GM23248 (cell line): ENCODE results near the gene RPH3AL. TPM values are rescaled to one million over a fixed set of nuclear protein-coding genes. Genes with fewer than 3 reads are reported as not detected.

Source experiments
- DNase-seq: peaks from one replicate; pipeline ENCODE4 v3.0.0-alpha.2; 2015
- H2AFZ ChIP-seq: fragments of 200-600 bp; sonication (generic); 2 replicates; pipeline ENCODE4 v1.6.1; 2016; ENCODE audit warnings: antibody characterized with exemption
- H3F3A ChIP-seq: fragments of 200-600 bp; sonication (generic); 2 replicates; pipeline ENCODE4 v1.6.1; 2016; ENCODE audit warnings: mild to moderate bottlenecking, antibody characterized with exemption, mixed run types; ENCODE audit not compliant: insufficient read depth
- H3K27ac ChIP-seq: fragments of 200-600 bp; sonication (generic); 2 replicates; pipeline ENCODE4 v1.5.1; 2016; ENCODE audit warnings: mild to moderate bottlenecking
- H3K27me3 ChIP-seq: fragments of 200-600 bp; sonication (generic); replicated peaks from 2 replicates; pipeline ENCODE4 v1.6.1; 2016; ENCODE audit warnings: mild to moderate bottlenecking; ENCODE audit not compliant: insufficient read depth
- H3K36me3 ChIP-seq: fragments of 200-600 bp; sonication (generic); 2 replicates; pipeline ENCODE4 v1.6.1; 2016; ENCODE audit warnings: low read depth, mild to moderate bottlenecking
- H3K4me1 ChIP-seq: fragments of 200-600 bp; sonication (generic); 2 replicates; pipeline ENCODE4 v1.6.1; 2016; ENCODE audit warnings: mild to moderate bottlenecking; ENCODE audit not compliant: insufficient read depth
- H3K4me2 ChIP-seq: fragments of 200-600 bp; sonication (generic); one replicate; pipeline ENCODE4 v1.6.1; 2016; ENCODE audit warnings: mild to moderate bottlenecking; ENCODE audit not compliant: unreplicated experiment
- H3K4me3 ChIP-seq: fragments of 200-600 bp; sonication (generic); 2 replicates; pipeline ENCODE4 v1.5.1; 2016; ENCODE audit warnings: mild to moderate bottlenecking
- H3K79me2 ChIP-seq: fragments of 200-600 bp; sonication (generic); 2 replicates; pipeline ENCODE4 v1.6.1; 2016; ENCODE audit warnings: mild to moderate bottlenecking; ENCODE audit not compliant: insufficient read depth
- H3K9ac ChIP-seq: fragments of 200-600 bp; sonication (generic); 2 replicates; pipeline ENCODE4 v1.6.1; 2016; ENCODE audit warnings: mild to moderate bottlenecking
- H3K9me2 ChIP-seq: fragments of 200-600 bp; sonication (generic); 2 replicates; pipeline ENCODE4 v1.6.1; 2016; ENCODE audit warnings: mixed run types, mild to moderate bottlenecking, moderate library complexity; ENCODE audit not compliant: insufficient read depth
- H3K9me3 ChIP-seq: fragments of 200-600 bp; sonication (generic); one replicate; pipeline ENCODE4 v1.6.1; 2017; ENCODE audit warnings: low read depth
- H4K20me1 ChIP-seq: fragments of 200-600 bp; sonication (generic); 2 replicates; pipeline ENCODE4 v1.6.0; 2016; ENCODE audit not compliant: insufficient read depth
- EZH2 ChIP-seq: fragments of 200-600 bp; sonication (generic); IDR thresholded peaks from 2 replicates; pipeline ENCODE4 v1.6.1; 2018; ENCODE audit warnings: antibody characterized with exemption, mild to moderate bottlenecking; ENCODE audit not compliant: insufficient read depth, poor library complexity, severe bottlenecking
- EZH2phosphoT487 ChIP-seq: fragments of 200-600 bp; sonication (generic); IDR thresholded peaks from 2 replicates; pipeline ENCODE4 v1.6.1; 2018; ENCODE audit warnings: antibody characterized with exemption, moderate library complexity, mild to moderate bottlenecking, low read depth; ENCODE audit not compliant: insufficient read depth
- WGBS, 2 experiments: methylation state at CpG; one replicate each; pipeline ENCODE4 v1.1.6; 2015 to 2017; ENCODE audit warnings: low lambda C conversion rate in 2 of 2, low coverage in 1 of 2; ENCODE audit errors: missing lambda C conversion rate in 2 of 2; 5-methylcytosine and 5-hydroxymethylcytosine counted together
- in situ Hi-C: fragments of 300-500 bp; cut with MboI; formaldehyde crosslinking; loops from 2 replicates; pipeline ENCODE4 v1.15.0; 2020
- polyA plus RNA-seq: library from polyadenylated mRNA; unstranded; fragments of >200 nt; fragmentation: Nextera tagmentation; extraction: Ambion mirVana; gene quantifications from 2 replicates; pipeline ENCODE4 v1.2.1, GENCODE V29; 2016
- total RNA-seq: library from RNA; depleted of rRNA; stranded (reverse); fragments of >200 nt; shearing (Covaris generic); gene quantifications from 2 replicates; pipeline ENCODE4 v1.2.3, GENCODE V29; 2014

RPH3AL gene
- total and polyA plus RNA-seq, 2 experiments from 2014 or later, result 2.7 to 5.2 TPM

DNA sequence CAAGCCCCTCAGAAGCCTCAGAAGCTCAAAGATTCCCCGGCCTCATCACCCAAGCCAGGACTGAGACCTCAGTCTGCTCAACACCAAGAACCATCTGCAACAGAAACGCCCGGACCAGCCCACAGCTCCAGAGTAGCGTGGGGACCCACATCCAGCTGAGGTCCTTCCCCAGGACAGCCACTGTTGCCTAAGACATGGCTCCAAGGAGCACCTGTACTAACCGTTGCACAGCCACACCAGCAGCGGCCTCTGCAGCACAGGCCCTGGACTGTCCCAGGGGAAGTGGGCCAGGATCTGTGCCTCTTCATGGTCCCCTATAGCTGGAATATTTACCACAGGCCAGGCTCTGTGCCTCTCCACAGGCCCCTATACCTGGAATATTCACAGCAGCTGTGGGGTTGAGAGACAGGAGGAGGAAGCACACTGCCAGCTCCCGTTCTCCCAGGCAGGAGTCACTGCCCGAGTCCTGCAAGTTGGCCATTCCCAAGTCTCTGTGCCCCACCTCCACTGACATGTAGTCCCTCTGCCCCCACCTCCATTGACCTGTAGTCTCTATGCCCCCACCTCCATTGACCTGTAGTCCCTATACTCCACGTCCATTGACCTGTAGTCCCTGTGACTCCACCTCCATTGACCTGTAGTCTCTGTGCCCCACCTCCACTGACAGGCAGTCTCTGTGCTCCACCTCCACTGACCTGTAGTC is 38.5 kb downstream of the RPH3AL start:
- Histone ChIP-seq H3K9me3 (no peaks in the 10 kb centered on the region), H3F3A (no peaks in the 10 kb centered on the region), H3K9ac (no peak overlapping the region), H3K27me3 (no peaks in the 10 kb centered on the region), H4K20me1 (no peaks in the 10 kb centered on the region), H3K4me1 (no peaks in the 10 kb centered on the region), H3K79me2 (no peaks in the 10 kb centered on the region), H3K9me2 (no peaks in the 10 kb centered on the region), H2AFZ (no peak overlapping the region), H3K36me3 (no peaks in the 10 kb centered on the region), H3K4me2 (no peak overlapping the region), H3K4me3 (no peak overlapping the region), H3K27ac (no peak overlapping the region)
- no peak for DNase-seq
- TF ChIP-seq EZH2phosphoT487 (no peak), EZH2 (no peak)
- in situ Hi-C loops, result no loop called here
- 66 to 69% methylated on average over 9 of the region's 9 CpGs for WGBS, 2 experiments

- 66 to 68% methylated on average over 10 of the region's 10 CpGs for WGBS, 2 experiments
- no peaks in the 10 kb centered on the region for H3K36me3 ChIP-seq
- H3K9ac ChIP-seq, result no peak overlapping the region
- H3F3A ChIP-seq, result no peaks in the 10 kb centered on the region
- no peaks in the 10 kb centered on the region for H3K79me2 ChIP-seq
- H3K4me3 ChIP-seq, result no peak overlapping the region
- no peaks in the 10 kb centered on the region for H3K9me3 ChIP-seq
- H2AFZ ChIP-seq, result no peak overlapping the region
- TF ChIP-seq EZH2phosphoT487 (no peak), EZH2 (no peak)
- H3K4me2 ChIP-seq, result no peak overlapping the region
- no peaks in the 10 kb centered on the region for H3K27me3 ChIP-seq
- no peak overlapping the region for H3K27ac ChIP-seq
- in situ Hi-C loops, result no loop called here
- no peaks in the 10 kb centered on the region for H3K4me1 ChIP-seq
- no peaks in the 10 kb centered on the region for H3K9me2 ChIP-seq
- no peaks in the 10 kb centered on the region for H4K20me1 ChIP-seq
- DNase-seq, result no peak
Observed at GRCh38 chr17:313231-313630, 39.4 kb downstream of the RPH3AL start.

DNA sequence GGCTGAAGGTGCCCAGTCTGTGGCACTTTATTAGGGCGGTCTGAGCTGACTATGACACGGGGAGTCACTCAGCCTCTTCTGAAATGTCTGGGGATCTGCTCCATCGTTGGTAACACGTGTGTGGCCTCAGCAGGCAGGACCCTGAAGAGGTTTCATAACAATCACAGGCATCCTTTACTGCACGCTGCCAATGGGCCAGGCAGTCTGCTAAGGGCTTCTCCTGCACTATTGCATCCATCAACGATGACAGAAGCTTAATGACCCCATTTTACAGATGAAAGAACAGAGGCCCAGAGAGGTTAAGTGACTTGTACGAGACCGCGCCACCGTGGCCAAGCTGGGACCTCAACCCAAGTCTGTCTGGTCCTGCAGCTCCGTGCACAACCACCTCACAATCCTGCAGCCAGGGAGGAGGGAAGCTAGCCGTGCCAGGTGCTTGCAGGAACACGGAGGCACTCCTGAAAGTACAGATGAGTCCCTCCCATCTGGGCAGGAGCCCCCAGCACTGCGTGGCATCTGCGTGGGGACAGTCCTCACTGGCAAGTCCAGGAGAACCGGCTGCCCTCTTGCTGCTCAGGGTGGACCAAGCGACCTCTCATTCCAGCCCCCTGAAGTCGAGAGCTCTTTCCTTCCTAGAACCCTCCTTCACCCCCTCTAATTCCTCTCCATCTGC is 40.0 kb downstream of the RPH3AL start:
- no peaks in the 10 kb centered on the region for H3K9me2 ChIP-seq
- no peak overlapping the region for H3K27ac ChIP-seq
- H3K79me2 ChIP-seq, result no peaks in the 10 kb centered on the region
- DNase-seq, result no peak
- H4K20me1 ChIP-seq, result no peaks in the 10 kb centered on the region
- no peaks in the 10 kb centered on the region for H3K4me1 ChIP-seq
- H3K27me3 ChIP-seq, result no peaks in the 10 kb centered on the region
- WGBS, 2 experiments, result 65 to 72% methylated on average over 18 of the region's 18 CpGs
- no peak overlapping the region for H3K4me3 ChIP-seq
- TF ChIP-seq EZH2phosphoT487, result no peak
- TF ChIP-seq EZH2, result no peak
- in situ Hi-C loops, result no loop called here
- H3K9ac ChIP-seq, result no peak overlapping the region
- H3K9me3 ChIP-seq, result no peaks in the 10 kb centered on the region
- H3K36me3 ChIP-seq, result no peaks in the 10 kb centered on the region
- no peaks in the 10 kb centered on the region for H3F3A ChIP-seq
- H3K4me2 ChIP-seq, result no peak overlapping the region
- no peak overlapping the region for H2AFZ ChIP-seq

DNA sequence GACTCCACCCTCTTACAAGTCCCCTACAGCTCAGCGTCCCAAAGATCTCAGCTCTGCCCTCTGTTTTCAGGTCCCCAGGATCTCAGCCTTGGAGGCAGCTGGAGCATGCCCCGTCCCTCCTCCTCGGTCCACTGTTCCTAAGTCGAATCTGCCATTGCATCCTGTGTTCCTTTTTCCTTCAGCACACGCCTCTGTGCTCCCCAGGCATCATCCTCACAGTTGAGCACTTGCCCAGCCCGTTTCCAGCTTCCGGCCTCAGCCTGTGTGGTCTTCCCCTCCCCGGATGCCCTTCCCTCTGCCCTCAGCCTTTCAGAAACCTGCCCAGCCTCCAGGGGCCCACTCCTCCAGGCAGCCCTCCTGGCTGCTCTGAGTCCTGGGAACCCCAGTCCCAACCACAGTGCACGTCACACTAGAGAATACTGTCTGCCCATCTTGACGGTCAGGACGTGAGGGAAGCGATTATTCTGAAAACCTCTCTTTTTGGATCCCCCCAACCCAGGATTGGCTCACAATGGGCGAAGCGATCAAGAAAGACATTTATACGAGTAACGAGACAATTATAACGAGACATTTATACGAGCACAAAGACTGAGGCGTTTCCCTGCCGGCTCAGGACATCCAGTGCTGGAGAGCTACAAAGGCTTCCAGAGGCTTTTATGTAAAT is 41.4 kb downstream of the RPH3AL start:
- no peak overlapping the region for H3K9ac ChIP-seq
- TF ChIP-seq EZH2phosphoT487 (no peak), EZH2 (no peak)
- H3K27ac ChIP-seq, result no peak overlapping the region
- no peaks in the 10 kb centered on the region for H3K27me3 ChIP-seq
- no peak overlapping the region for H3K4me3 ChIP-seq
- WGBS, 2 experiments, result 72 to 78% methylated on average over 20 of the region's 20 CpGs
- no peaks in the 10 kb centered on the region for H3K9me3 ChIP-seq
- no peaks in the 10 kb centered on the region for H3K9me2 ChIP-seq
- no peaks in the 10 kb centered on the region for H3F3A ChIP-seq
- H3K4me2 ChIP-seq, result no peak overlapping the region
- H3K36me3 ChIP-seq, result no peaks in the 10 kb centered on the region
- H3K4me1 ChIP-seq, result no peaks in the 10 kb centered on the region
- no peak for DNase-seq
- no peaks in the 10 kb centered on the region for H3K79me2 ChIP-seq
- H4K20me1 ChIP-seq, result no peaks in the 10 kb centered on the region
- in situ Hi-C loops, result no loop called here
- no peak overlapping the region for H2AFZ ChIP-seq
